Measurements from ENCODE around the gene FAM114A1. TPM values are rescaled to one million over a fixed set of nuclear protein-coding genes. Genes with fewer than 3 reads are reported as not detected.

The FAM114A1 gene
- total RNA-seq, 1 donor from 2014 or later, result 7.4 TPM

DNA sequence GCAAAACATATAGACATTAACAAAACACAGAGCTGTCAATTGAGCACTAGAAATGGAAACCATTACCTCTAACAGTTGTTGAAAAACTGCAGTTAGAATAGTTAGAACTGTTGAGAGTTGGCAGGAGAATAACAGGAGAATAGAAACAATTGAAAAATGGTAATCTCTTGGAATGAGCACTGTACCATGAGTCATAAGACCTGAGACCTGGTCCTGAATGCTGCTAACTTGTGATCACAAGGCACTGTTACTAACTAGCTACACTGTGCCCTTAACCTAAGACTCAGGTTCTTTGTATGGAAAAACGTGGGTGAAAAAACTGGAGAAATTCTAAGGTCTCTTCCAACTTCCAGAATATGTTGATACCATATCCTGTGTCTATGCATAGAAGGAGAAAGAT, 29.3 kb downstream of the FAM114A1 start:
- no peak for DNase-seq (ENCODE audit: low spot score)

DNA sequence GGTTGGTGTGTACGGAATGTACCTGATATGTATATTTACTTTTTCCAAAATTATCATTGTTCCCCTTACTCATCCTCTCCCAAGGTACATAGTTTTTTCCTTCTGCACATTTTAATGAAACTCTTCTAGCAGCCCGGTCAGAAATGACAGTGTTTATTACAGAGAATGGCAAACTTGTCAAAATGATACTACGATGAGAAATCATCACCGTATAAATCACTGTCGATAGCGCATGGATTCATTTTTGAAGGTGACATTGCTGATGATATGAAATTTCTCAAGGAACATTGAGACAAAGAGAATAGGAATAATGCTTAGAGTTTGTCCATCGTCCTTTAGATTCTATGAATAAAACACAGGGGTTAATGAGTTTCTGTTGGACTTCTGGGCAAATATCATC, 30.6 kb downstream of the FAM114A1 start:
- Histone ChIP-seq H3K27me3 (no peaks in the 10 kb centered on the region), H3K9me3 (ENCODE audit: low read depth) (no peaks in the 10 kb centered on the region), H3K79me2 (ENCODE audit: low read depth) (no peaks in the 10 kb centered on the region), H3K4me3 (no peak overlapping the region), H3K27ac (no peak overlapping the region), H3K36me3 (no peaks in the 10 kb centered on the region), H3K9ac (no peak overlapping the region), H3K4me2 (no peak overlapping the region), H2AFZ (replicated peaks) (no peak overlapping the region), H4K20me1 (ENCODE audit: low read depth) (no peaks in the 10 kb centered on the region), H3F3A (ENCODE audit: low read depth) (no peaks in the 10 kb centered on the region), H3K4me1 (no peaks in the 10 kb centered on the region)
- no peak overlapping the region for H3K27ac Mint-ChIP-seq
- no peaks in the 10 kb centered on the region for H3K4me1 Mint-ChIP-seq
- H3K36me3 Mint-ChIP-seq, result peaks cover under 1% of the 10 kb centered on the region
- no peaks in the 10 kb centered on the region for H3K27me3 Mint-ChIP-seq (ENCODE audit: insufficient read depth, low read depth)
- no peak for DNase-seq (ENCODE audit: low spot score)
- no peaks in the 10 kb centered on the region for H3K9me3 Mint-ChIP-seq
- H3K4me3 Mint-ChIP-seq, result no peak overlapping the region
- TF ChIP-seq EZH2phosphoT487 (IDR thresholded peaks at IDR 0.05), result no peak
- TF ChIP-seq, protein P1, sequence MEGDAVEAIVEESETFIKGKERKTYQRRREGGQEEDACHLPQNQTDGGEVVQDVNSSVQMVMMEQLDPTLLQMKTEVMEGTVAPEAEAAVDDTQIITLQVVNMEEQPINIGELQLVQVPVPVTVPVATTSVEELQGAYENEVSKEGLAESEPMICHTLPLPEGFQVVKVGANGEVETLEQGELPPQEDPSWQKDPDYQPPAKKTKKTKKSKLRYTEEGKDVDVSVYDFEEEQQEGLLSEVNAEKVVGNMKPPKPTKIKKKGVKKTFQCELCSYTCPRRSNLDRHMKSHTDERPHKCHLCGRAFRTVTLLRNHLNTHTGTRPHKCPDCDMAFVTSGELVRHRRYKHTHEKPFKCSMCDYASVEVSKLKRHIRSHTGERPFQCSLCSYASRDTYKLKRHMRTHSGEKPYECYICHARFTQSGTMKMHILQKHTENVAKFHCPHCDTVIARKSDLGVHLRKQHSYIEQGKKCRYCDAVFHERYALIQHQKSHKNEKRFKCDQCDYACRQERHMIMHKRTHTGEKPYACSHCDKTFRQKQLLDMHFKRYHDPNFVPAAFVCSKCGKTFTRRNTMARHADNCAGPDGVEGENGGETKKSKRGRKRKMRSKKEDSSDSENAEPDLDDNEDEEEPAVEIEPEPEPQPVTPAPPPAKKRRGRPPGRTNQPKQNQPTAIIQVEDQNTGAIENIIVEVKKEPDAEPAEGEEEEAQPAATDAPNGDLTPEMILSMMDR (IDR thresholded peaks at IDR 0.05), result no peak
- no peak for TF ChIP-seq EZH2 (IDR thresholded peaks at IDR 0.05)

More for the DNA sequence above, 29.3 kb downstream of the FAM114A1 start:
- H3K27me3 Mint-ChIP-seq (ENCODE audit: insufficient read depth, low read depth), result no peaks in the 10 kb centered on the region
- H3K27ac Mint-ChIP-seq, result no peak overlapping the region
- Histone ChIP-seq H3K36me3 (no peaks in the 10 kb centered on the region), H2AFZ (replicated peaks) (no peak overlapping the region), H3K4me3 (no peak overlapping the region), H3K9ac (no peak overlapping the region), H4K20me1 (ENCODE audit: low read depth) (no peaks in the 10 kb centered on the region), H3K4me2 (no peak overlapping the region), H3K27me3 (no peaks in the 10 kb centered on the region), H3F3A (ENCODE audit: low read depth) (no peaks in the 10 kb centered on the region), H3K4me1 (no peaks in the 10 kb centered on the region), H3K9me3 (ENCODE audit: low read depth) (no peaks in the 10 kb centered on the region), H3K79me2 (ENCODE audit: low read depth) (no peaks in the 10 kb centered on the region), H3K27ac (no peak overlapping the region)
- TF ChIP-seq EZH2phosphoT487 (IDR thresholded peaks at IDR 0.05) (no peak), EZH2 (IDR thresholded peaks at IDR 0.05) (no peak)
- TF ChIP-seq, protein P1 (IDR thresholded peaks at IDR 0.05), result no peak
- peaks cover 1% of the 10 kb centered on the region for H3K36me3 Mint-ChIP-seq
- no peak overlapping the region for H3K4me3 Mint-ChIP-seq
- no peaks in the 10 kb centered on the region for H3K9me3 Mint-ChIP-seq
- no peaks in the 10 kb centered on the region for H3K4me1 Mint-ChIP-seq

DNA sequence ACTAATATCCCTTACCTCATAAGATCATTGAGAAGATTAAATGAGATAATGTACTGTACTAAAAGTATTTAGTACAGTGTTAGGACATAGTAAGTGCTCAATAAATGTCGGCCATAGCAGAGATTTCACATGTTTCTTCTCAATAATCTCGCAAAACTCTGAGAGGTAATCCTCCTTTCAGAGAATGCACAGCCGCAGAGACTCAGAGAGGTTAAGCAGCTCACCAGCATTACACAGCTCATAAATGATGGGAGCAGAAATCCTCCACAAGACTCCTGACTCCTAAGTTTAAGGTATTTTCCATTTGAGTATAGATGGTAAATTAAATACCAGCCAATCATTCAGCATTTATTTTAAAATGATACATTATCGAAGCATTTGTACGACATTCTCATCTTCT, 34.6 kb downstream of the FAM114A1 start:
- H3K9me3 Mint-ChIP-seq, result no peaks in the 10 kb centered on the region
- no peak overlapping the region for H3K27ac Mint-ChIP-seq
- no peak overlapping the region for H3K4me3 Mint-ChIP-seq
- Histone ChIP-seq H3K27ac (no peak overlapping the region), H3K27me3 (no peaks in the 10 kb centered on the region), H3K79me2 (ENCODE audit: low read depth) (no peaks in the 10 kb centered on the region), H3K36me3 (no peaks in the 10 kb centered on the region), H3K4me2 (no peak overlapping the region), H2AFZ (replicated peaks) (no peak overlapping the region), H3K4me1 (no peaks in the 10 kb centered on the region), H3K4me3 (no peak overlapping the region), H4K20me1 (ENCODE audit: low read depth) (no peaks in the 10 kb centered on the region), H3K9ac (no peak overlapping the region), H3K9me3 (ENCODE audit: low read depth) (no peaks in the 10 kb centered on the region), H3F3A (ENCODE audit: low read depth) (no peaks in the 10 kb centered on the region)
- H3K36me3 Mint-ChIP-seq, result no peaks in the 10 kb centered on the region
- H3K4me1 Mint-ChIP-seq, result peaks cover 4% of the 10 kb centered on the region
- H3K27me3 Mint-ChIP-seq (ENCODE audit: insufficient read depth, low read depth), result no peaks in the 10 kb centered on the region
- no peak for DNase-seq (ENCODE audit: low spot score)
- TF ChIP-seq EZH2 (IDR thresholded peaks at IDR 0.05) (no peak), EZH2phosphoT487 (IDR thresholded peaks at IDR 0.05) (no peak)
- TF ChIP-seq, protein P1 (IDR thresholded peaks at IDR 0.05), result no peak

Data from neural progenitor cell (in vitro differentiated cells).